ENCODE results near the gene ANTXR1.
"Not testable (repeated sequence)": the region's sequence is repeated elsewhere in the genome, so short reads cannot be mapped to it uniquely, and the experiment has no call there.

The ANTXR1 gene

GRCh38 chr2:69237070-69237670, 224.2 kb downstream of the ANTXR1 start:
- DNase-seq (ENCODE audit: low read depth in 2 of 2): no peak

- DNase-seq (ENCODE audit: low read depth in 2 of 2): no peak
These were observed 225.6 kb downstream of the ANTXR1 start for GRCh38 chr2:69238449-69239031.

- DNase-seq (ENCODE audit: low read depth in 2 of 2): no peak
These were observed 228.1 kb downstream of the ANTXR1 start for GRCh38 chr2:69241093-69241492.

- DNase-seq (ENCODE audit: low read depth in 2 of 2): no peak
These were observed 228.9 kb downstream of the ANTXR1 start for GRCh38 chr2:69241664-69242514.

- no peak for DNase-seq (ENCODE audit: low read depth in 2 of 2)
These were observed 229.7 kb downstream of the ANTXR1 start for GRCh38 chr2:69242651-69243051.

DNA sequence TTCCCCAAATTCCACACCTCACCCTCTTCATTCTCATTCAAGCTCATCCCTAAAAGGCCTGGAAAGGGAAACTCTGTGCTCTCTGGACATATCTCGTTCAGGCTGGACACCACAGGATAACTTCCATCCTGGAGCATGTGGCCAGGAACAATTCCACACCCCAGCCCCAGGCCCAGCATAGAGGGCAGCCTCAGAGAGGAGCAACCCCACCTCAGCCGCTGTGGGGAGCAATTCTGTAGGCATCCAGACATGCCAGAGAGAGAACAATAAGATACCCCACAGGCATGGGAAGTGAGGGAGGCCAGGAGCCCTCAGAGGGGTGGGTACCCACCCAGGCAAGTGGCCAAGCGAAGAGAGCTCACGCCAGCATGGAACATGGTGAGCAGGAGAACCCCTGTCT, 230.7 kb downstream of the ANTXR1 start:
- DNase-seq (ENCODE audit: low read depth in 2 of 2): no peak

DNA sequence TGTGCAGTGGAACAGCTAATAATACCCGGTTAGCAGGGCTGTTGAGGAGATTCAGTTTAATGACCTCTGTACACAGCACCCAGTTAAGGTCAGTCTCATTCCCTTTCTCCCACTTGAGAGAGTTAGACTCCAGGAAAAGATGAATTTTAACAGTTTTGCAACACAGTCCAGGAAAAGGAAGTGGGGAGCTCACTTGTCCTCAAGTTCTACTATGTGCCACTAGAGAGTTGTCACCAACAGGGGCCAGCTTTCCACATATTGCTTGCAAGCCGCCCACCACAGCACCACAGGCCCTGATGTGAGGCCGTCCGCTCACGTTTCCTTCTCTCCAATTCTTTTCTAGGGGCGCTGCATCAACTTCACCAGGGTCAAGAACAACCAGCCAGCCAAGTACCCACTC, 231.9 kb downstream of the ANTXR1 start:
- DNase-seq (ENCODE audit: low read depth in 2 of 2): no peak

- no peak for DNase-seq (ENCODE audit: low read depth in 2 of 2)
These were observed 234.6 kb downstream of the ANTXR1 start for GRCh38 chr2:69247583-69247982.

DNA sequence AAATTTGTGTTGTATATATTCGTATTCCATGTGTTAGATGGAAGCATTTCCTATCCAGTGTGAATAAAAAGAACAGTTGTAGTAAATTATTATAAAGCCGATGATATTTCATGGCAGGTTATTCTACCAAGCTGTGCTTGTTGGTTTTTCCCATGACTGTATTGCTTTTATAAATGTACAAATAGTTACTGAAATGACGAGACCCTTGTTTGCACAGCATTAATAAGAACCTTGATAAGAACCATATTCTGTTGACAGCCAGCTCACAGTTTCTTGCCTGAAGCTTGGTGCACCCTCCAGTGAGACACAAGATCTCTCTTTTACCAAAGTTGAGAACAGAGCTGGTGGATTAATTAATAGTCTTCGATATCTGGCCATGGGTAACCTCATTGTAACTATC, 235.3 kb downstream of the ANTXR1 start:
- DNase-seq (ENCODE audit: low read depth in 2 of 2): no peak

DNA sequence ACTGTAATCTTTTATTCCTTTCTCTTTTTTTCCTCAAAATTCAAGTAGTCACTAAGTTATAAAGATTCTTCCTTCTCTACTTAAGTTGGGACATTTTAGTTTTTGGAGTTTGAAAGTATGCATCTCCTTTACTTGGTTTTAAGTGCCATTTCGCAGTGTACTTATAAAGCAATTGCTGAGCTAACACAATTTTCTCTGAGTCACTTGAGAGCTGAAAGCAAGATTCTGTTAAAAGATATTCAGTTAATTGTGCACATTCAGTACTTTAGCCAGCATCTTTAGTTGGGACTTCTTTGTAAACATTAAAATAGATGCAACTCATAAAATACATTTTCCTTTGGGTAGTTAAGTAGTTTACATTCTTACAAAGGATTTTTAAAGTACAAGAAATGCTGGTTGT, 238.0 kb downstream of the ANTXR1 start:
- DNase-seq (ENCODE audit: low read depth in 2 of 2): no peak

DNA sequence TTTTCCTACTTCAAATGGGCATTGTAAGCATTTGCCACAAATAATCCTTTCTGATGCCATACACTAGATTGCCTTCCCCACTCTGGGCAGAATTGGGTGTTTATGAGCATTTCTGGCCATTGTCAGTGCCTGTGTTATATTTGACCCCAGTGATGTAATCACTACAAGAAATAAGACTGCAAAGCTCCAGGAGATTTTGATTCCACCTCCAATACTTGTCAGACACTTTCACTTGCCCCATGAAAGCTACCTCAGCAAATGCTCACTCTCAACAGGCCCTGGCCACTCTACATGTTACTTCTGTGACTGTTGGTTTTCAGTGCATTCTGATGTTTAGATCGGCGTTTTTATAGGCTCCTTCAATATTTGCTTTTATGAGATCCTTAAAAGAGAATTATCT, 239.0 kb downstream of the ANTXR1 start:
- DNase-seq (ENCODE audit: low read depth in 2 of 2): no peak

DNA sequence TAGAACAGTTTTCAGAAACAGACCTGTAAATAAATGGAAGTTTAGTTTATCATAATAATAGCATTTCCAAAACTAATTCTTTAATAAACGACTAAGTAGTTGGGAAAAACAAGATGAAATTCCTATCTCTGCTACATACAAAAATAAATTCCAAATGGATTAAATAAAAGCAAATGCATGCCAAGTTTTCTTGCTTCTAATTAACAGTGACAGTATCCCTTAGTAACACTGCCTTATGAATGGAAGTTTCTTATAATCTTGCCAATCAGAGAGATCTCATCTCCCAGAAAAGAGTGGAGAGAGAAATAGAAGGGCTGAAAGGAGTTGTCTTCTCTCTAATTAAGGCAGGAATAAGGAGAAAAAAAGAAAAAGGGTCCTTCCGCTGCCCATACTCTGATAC, 240.1 kb downstream of the ANTXR1 start:
- no peak for DNase-seq (ENCODE audit: low read depth in 2 of 2)

GRCh38 chr2:69253611-69254301, 240.8 kb downstream of the ANTXR1 start:
- no peak for DNase-seq (ENCODE audit: low read depth in 2 of 2)

DNA sequence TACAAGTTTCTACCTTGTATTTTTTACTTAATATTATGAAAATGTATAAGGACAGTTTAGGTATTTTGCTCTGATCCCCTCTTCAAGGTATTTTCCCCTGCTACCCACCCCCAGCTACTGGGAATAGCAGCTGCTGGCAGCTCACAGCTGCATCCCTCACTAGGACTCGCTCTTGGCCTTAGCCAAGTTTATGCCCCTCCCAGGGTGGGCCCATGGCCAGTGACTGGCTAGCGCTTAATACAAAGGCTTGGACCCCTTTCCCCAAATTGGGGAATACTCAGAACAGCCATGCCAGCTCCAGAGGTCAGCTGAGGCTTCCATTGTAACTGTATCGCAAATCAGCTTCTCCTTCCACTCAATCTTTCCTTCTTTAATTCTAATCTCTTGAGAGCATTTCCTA, 242.8 kb downstream of the ANTXR1 start:
- DNase-seq (ENCODE audit: low read depth in 2 of 2): no peak

- not testable (repeated sequence) for DNase-seq (ENCODE audit: low read depth in 2 of 2)
These were observed 247.1 kb downstream of the ANTXR1 start for GRCh38 chr2:69259994-69260591.

GRCh38 chr2:69260666-69261065, 247.7 kb downstream of the ANTXR1 start:
- no peak for DNase-seq (ENCODE audit: low read depth in 2 of 2)

DNA sequence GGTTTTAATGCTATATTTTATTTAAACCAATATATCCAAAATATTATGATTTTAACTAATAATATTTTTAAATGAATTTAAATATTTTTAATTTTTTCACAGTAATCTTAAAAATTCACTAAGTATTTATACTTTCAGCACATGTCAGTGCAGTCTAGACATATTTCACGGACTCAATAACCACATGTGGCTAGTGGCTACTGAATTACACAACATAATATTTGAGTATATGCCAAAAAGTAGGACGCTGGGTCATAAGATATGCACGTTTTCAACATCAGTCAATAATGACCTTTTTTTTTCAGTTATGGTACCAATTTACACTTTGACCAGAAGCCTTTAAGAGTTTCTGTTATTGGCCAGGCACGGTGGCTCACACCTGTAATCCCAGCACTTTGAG, 256.4 kb downstream of the ANTXR1 start:
- DNase-seq (ENCODE audit: low read depth in 2 of 2): no peak

- no peak for DNase-seq (ENCODE audit: low read depth in 2 of 2)
These were observed 258.9 kb downstream of the ANTXR1 start for GRCh38 chr2:69271831-69272257.

- DNase-seq (ENCODE audit: low read depth in 2 of 2): no peak
These were observed 260.0 kb downstream of the ANTXR1 start for GRCh38 chr2:69272803-69273471.

GRCh38 chr2:69275490-69275889, 262.5 kb downstream of the ANTXR1 start:
- DNase-seq (ENCODE audit: low read depth in 2 of 2): no peak

DNA sequence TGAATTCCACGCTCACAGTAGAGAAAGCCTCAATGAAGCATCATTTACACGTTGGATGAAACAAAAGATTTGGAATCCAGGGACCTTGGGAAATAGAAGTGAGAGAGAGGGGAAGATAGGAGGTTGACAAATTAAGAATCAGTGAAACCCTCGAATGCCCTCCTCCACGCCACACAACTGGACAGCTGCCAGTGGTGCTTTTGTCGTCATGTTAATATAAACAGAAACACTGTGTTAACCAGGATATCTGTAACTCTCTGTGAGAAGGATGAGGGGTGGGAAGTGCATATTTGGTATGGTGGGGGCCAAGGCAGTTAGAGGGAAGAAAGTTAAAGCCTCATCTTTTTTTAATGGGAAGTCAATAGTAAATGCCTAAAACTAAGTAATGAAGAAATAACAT, 265.4 kb downstream of the ANTXR1 start:
- no peak for DNase-seq (ENCODE audit: low read depth in 2 of 2)

Data from stimulated activated CD4-positive, alpha-beta T cell treated with anti-CD3 and anti-CD28 coated beads, Interleukin-1b, Interleukin-23, amount 100 ng/mL, for 1 hour (primary cell).